ENCODE results near the gene TMEM132D. TPM values are rescaled to one million over a fixed set of nuclear protein-coding genes. Genes with fewer than 3 reads are reported as not detected.

TMEM132D gene
- total and polyA plus RNA-seq, 2 of the 8 experiments (the other 6 are each of a cell fraction or from before 2014, with no cell fraction given), result 3.5 to 10.1 TPM

DNA sequence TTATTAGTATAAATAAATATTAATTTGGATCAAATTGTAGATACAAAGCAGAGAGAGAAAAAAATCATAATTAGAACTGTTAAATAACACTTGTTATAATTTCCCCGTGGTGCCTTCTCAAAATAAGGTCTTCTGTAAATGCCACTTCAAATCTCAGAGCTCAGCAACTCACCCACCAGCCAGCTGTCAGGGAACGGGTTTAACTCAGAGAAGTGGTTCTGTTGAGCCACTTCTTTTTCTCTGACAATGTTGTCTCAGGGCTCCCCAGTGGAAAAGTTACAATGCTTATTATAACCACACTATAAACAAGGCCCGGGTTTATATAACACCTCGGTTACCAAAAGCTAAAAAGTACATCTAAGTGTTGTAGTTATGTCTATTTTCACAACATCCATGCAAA lies 598.0 kb downstream of the TMEM132D start:
- Histone ChIP-seq H3K36me3 (ENCODE audit: control insufficient read depth in 2 of 4, insufficient read depth in 4 of 4, low read length in 3 of 4) (no peaks in the 10 kb centered on the region), H4K5ac (ENCODE audit: insufficient read length, low read depth, low read length) (no peak overlapping the region), H3K9ac (replicated peaks in 1 of 4; ENCODE audit: extremely low read depth in 1 of 4, low read depth in 3 of 4, low read length in 3 of 4) (no peak overlapping the region), H3K4me1 (replicated peaks in 1 of 4; ENCODE audit: control insufficient read depth in 3 of 4, insufficient read depth in 4 of 4, low read length in 3 of 4) (peaks cover 0 to 4% (median 0%) of the 10 kb centered on the region in 4 experiments; a peak in 1 of 7 replicates), H3K18ac (ENCODE audit: extremely low read depth, low read length) (no peak overlapping the region), H3K56ac (replicated peaks; ENCODE audit: insufficient read length, low read depth, low read length) (no peak overlapping the region), H2BK15ac (ENCODE audit: low read length) (no peak overlapping the region), H3K79me1 (ENCODE audit: low read depth, low read length) (no peaks in the 10 kb centered on the region), H3K14ac (ENCODE audit: insufficient read length) (no peak overlapping the region), H2BK120ac (replicated peaks; ENCODE audit: low read depth, low read length) (no peak overlapping the region), H3K4me3 (ENCODE audit: extremely low read depth in 1 of 4, insufficient read depth in 2 of 4, low read depth in 3 of 4, low read length in 4 of 4) (no peak overlapping the region), H2AK5ac (ENCODE audit: low read depth, low read length) (no peak overlapping the region), H2BK5ac (ENCODE audit: low read depth, low read length) (no peak overlapping the region), H3K4ac (replicated peaks; ENCODE audit: insufficient read length, low read depth, low read length) (no peak overlapping the region), H4K20me1 (replicated peaks in 1 of 2; ENCODE audit: control insufficient read depth in 1 of 2, insufficient read depth in 2 of 2, low read length in 2 of 2) (no peaks in the 10 kb centered on the region), H3K79me2 (ENCODE audit: control insufficient read depth in 1 of 2, insufficient read depth in 2 of 2, low read length in 2 of 2) (no peaks in the 10 kb centered on the region), H4K8ac (ENCODE audit: extremely low read depth, insufficient read depth, low read length) (no peak overlapping the region), H2BK12ac (ENCODE audit: low read depth, low read length) (no peak overlapping the region), H2AFZ (ENCODE audit: low read length) (no peak overlapping the region), H2BK20ac (ENCODE audit: low read length) (no peak overlapping the region), H3K23me2 (ENCODE audit: low read depth, low read length) (no peaks in the 10 kb centered on the region), H3K9me3 (ENCODE audit: insufficient read depth in 2 of 2, low read depth in 1 of 2, low read length in 1 of 2) (no peaks in the 10 kb centered on the region), H3K27ac (ENCODE audit: low read depth, low read length) (no peak overlapping the region), H4K91ac (replicated peaks; ENCODE audit: insufficient read length, low read length) (no peak overlapping the region), H3K23ac (ENCODE audit: insufficient read length) (no peak overlapping the region), H3K27me3 (replicated peaks in 1 of 4; ENCODE audit: control insufficient read depth in 3 of 4, extremely low read depth in 1 of 4, insufficient read depth in 3 of 4, low read length in 3 of 4) (no peaks in the 10 kb centered on the region), H3K4me2 (ENCODE audit: insufficient read depth in 1 of 2, low read depth in 2 of 2, low read length in 2 of 2) (no peak overlapping the region)
- ChIA-PET POLR2A (ENCODE audit: partially characterized antibody) (no interaction called here), CTCF (ENCODE audit: partially characterized antibody) (interaction anchor here (1.9 kb wide), 1 partner anchor 78 kb away, joined by 4 read pairs; no protein-coding TSS in a partner anchor)
- WGBS, 2 experiments (ENCODE audit: extremely low coverage in 1 of 2, insufficient coverage in 1 of 2, insufficient read length in 1 of 2, insufficient replicate concordance in 2 of 2, low coverage in 1 of 2, low lambda C conversion rate in 2 of 2, missing lambda C conversion rate in 1 of 2), result 88% methylated on average over 4 of the region's 4 CpGs; no CpG with 5 or more reads in 1 of the 2 experiments
- DNase-seq (ENCODE audit: low read depth in 1 of 2, low spot score in 2 of 2), result no peak
- no peak for TF ChIP-seq BRCA1 (IDR thresholded peaks at IDR 0.05; ENCODE audit: low read depth, low read length)
- no peak for TF ChIP-seq POU5F1 (IDR thresholded peaks at IDR 0.05; ENCODE audit: low read depth, low read length)
- TF ChIP-seq, protein P1, sequence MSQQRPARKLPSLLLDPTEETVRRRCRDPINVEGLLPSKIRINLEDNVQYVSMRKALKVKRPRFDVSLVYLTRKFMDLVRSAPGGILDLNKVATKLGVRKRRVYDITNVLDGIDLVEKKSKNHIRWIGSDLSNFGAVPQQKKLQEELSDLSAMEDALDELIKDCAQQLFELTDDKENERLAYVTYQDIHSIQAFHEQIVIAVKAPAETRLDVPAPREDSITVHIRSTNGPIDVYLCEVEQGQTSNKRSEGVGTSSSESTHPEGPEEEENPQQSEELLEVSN (IDR thresholded peaks at IDR 0.05), result no peak
- FAIRE-seq, result no peak

Measured in H1 (cell line).